Stomach (tissue), 4 donors: ENCODE results near the gene CTXN2.
A peak's percentile ranks its signal among the peaks of the same experiment; 100 is the strongest.

ENCODE experiments used
- EP300 ChIP-seq: sonication (generic); formaldehyde crosslinking; IDR thresholded peaks from one replicate; pipeline ENCODE4 v1.6.1; 2017; ENCODE audit warnings: antibody characterized with exemption
- POLR2A ChIP-seq, 4 donors: fragments of 450-650 bp; IDR thresholded peaks; one replicate each; pipeline ENCODE4 v1.6.1; 2016; ENCODE audit warnings: antibody characterized with exemption in 4 of 4, control low read depth in 2 of 4, mild to moderate bottlenecking in 1 of 4, moderate library complexity in 1 of 4
- POLR2AphosphoS5 ChIP-seq, 3 donors: sonication (generic); formaldehyde crosslinking; IDR thresholded peaks; one replicate each; pipeline ENCODE4 v1.6.1; 2016; ENCODE audit warnings: antibody characterized with exemption in 3 of 3
- TF ChIP-seq, protein P1 (sequence below), 7 experiments: fragments of 450-650 bp in 4 of 7; fragments of 200-600 bp in 3 of 7; sonication (generic) in 3 of 7; IDR thresholded peaks; one replicate each; pipeline ENCODE4 v1.5.1; 2016 to 2019; ENCODE audit warnings: antibody characterized with exemption in 7 of 7, control low read depth in 2 of 7, mild to moderate bottlenecking in 1 of 7

- TF ChIP-seq, protein P1, sequence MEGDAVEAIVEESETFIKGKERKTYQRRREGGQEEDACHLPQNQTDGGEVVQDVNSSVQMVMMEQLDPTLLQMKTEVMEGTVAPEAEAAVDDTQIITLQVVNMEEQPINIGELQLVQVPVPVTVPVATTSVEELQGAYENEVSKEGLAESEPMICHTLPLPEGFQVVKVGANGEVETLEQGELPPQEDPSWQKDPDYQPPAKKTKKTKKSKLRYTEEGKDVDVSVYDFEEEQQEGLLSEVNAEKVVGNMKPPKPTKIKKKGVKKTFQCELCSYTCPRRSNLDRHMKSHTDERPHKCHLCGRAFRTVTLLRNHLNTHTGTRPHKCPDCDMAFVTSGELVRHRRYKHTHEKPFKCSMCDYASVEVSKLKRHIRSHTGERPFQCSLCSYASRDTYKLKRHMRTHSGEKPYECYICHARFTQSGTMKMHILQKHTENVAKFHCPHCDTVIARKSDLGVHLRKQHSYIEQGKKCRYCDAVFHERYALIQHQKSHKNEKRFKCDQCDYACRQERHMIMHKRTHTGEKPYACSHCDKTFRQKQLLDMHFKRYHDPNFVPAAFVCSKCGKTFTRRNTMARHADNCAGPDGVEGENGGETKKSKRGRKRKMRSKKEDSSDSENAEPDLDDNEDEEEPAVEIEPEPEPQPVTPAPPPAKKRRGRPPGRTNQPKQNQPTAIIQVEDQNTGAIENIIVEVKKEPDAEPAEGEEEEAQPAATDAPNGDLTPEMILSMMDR (IDR thresholded peaks at IDR 0.05) = peak in 5 of 7 experiments; percentile 44 to 59 (median 52)
- TF ChIP-seq POLR2A (IDR thresholded peaks at IDR 0.05) (no peak), POLR2AphosphoS5 (IDR thresholded peaks at IDR 0.05) (no peak), EP300 (no peak)
Observed at GRCh38 chr15:48250640-48251076, 59.2 kb downstream of the CTXN2 start.
